GM18502 (cell line): ENCODE measurements around the gene CLCN4.

Source experiments
- ATAC-seq: cut with Tn5 transposase; IDR thresholded peaks from one replicate; pipeline ENCODE4 v1.9.1; 2021; ENCODE audit warnings: mild to moderate bottlenecking; ENCODE audit not compliant: unreplicated experiment, poor library complexity

The CLCN4 gene

DNA sequence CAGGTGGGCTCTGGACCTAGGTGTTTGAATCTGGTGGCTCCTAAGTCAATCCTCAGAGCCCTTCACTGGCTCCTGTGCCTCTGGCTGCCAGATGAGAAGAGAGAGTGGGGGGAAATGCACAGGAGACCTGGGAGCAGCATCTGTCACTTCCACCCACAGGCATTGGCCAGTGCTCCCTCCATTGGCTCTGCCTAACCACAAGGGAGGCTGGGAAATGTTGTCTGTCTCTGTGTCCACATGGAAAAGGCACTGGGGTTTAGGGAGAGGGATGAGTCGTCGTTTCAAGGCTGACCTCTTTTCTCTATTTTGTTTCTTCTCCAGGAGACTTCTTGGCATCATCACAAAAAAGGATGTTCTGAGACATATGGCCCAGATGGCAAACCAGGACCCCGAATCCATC lies 76.4 kb downstream of the CLCN4 start:
- ATAC-seq = no peak

DNA sequence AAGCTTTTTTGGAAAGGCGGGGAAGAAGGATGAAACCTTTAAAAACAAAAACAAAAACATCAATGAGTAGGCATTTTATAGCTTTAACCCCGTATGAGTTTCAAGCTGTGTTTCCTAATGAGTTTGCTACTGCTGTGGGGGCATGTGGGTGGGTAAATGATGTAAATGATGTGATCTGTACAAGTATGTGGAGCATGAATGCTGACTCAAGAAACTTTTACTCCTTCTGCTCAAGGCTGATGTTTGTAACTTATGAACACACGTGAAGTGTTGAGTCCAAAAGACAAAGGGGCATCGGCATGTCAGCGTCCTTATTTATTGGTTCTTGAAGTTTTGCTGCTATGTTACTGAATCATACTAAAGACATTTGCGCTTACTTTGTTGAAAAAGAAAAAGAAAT lies 76.9 kb downstream of the CLCN4 start:
- ATAC-seq = no peak

DNA sequence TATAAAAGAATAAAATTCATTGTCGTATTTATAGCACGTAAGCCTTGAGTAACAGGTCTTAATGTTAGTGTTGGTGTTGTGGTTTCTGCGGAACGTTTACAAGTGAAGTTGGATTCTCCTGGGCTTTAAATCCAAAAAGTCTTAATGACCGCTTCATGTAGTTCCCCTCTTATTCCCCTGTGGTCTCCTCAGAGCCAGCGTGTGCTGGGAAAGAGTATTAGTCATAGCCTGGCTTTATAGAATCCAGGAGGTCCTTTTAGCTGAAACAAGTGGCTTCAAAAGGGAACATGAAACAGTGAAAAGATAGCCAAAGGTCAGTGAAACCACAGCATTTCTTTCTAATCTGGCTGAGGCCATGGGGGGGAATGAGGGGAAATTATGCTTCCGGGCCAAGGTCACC lies 79.1 kb downstream of the CLCN4 start:
- ATAC-seq = no peak

DNA sequence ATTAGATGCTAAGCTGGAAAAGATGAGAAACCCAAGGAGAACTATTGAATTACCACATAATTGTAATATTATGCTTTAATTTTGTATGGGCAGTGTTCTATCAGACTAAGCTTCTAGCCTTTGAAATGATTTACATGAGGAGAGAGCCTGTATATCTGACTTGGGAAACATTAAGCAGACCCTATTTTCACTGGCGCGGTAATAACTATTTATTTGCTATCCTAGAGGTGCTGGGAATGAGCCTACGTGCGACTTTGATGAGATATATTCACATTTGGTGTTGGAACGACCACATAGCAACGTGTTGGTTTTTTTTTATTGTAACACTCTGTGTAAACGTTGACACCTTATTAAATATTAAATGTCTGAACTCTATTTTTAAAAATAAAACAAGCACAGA lies 80.5 kb downstream of the CLCN4 start:
- ATAC-seq = no peak

DNA sequence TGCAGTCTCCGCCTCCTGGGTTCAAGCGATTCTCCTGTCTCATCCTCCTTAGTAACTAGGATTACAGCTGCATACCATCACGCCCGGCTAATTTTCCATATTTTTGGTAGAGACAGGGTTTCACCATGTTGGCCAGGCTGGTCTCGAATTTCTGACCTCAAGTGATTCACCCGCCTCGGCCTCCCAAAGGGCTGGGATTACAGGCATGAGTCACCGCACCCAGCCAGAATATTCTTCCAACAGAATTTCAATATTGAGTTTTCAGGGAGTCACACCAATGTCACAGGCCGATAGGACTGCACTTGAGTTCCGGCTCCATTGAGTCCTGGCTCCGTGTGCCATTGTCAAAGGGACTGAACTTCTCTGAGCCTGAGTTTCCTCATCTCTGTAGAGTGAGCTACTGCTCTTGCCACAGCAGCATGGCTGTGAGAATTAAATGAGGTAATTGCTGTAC lies 82.9 kb downstream of the CLCN4 start:
- ATAC-seq = no peak

DNA sequence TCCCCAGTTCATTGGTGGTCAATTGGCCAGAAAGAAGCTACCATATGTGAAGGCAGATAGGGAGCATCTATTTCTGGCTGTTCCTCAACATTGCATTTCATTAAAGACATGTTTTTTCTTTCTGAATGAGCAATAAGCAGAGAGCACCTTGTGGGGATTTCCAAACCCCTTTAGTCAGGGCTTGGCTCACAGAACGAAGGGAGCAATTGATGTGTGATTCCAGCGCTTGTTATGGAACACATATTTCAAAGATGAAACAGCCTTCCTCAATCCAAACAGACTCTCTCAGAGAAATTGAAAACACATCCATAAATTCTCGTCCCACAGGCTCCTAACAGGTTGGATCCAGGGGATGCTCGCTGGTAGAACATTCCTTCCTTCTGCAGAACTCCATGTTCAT lies 84.1 kb downstream of the CLCN4 start:
- no peak for ATAC-seq

DNA sequence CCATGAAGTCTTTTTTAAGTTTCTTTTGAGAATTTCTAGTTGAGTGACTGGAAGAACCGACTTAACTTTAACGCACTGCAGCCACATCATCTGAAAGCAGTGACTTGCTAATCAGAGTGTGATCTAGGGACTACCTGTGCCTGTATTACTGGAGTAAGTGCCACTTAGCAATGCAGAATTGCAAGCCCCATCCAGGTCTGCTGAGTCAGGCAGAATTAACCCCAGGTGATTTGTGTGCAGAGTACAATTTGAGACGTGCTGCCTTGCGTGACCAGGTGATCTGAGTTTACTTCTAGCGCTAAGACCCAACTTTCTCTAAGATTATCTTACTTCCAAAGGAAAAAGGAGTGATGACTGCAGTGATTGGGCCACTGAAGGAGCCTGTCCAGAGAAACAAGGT lies 85.3 kb downstream of the CLCN4 start:
- no peak for ATAC-seq

DNA sequence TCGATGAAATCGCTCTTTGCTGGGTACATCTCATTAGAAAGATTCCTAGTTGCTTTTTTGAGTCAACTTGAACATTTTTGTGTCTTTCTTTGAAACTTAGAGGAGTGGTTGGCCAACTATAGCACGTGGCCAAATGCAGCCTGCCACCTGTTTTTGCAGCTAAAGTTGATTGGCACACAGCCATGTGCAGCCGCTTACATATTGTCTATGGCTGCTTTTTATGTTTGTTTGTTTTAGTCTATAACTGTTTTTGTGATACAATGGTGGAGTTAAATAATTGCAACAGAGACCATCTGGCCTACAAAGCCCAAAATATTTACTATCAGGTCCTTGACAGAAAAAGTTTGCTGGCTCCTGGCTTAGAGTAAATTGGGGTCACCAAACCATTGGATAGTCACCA lies 86.3 kb downstream of the CLCN4 start:
- no peak for ATAC-seq

DNA sequence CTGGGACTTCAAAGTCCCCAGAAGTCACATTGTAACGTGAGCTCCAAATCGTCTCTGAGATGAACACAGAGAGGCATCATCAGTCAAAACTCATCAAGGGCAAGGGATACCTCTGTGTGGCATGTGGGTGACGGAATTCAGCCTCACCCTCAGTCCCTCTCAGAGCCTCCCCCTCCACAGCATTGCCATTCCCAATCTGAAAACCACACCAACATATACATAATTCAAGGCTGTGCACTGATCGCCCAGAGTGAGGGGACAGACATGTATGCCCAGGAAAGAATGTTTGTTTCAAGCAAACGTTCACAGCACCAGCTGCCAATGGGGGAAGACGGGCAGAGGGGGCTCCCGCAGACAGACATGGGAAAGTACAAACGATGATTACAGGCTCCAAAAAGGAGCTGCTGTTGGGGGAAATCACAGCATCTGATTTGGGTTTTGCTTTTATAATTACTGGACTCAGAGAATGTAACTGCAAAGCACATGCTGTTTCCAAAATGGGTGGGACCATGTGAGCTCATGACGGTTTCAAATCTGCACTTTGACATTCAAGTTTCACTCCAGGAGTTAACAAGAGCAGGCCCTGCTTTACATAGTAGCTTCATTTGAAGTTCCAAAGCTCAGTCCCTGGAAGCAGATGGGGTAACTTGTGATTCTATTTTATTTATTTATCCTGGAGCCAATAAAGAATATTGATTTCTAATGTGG lies 88.3 kb downstream of the CLCN4 start:
- no peak for ATAC-seq

DNA sequence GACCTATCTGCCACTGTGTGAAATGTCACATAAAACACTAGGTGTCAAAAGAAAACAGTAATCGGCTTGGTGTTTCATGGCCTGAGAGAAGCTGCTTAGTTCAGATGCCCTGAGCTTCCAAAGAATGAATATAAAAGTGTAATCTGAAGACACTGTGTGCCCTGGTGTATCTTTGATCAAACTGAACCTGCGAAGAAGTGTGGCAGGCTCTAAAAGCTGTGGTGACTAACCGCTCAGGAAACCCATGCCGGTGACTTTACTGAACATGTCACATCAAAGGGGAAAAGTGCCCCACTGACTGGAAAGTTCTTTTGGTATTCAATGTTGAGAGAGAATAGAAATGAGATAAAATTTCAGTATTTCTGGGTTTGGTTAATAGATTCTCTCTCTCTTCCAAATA lies 89.1 kb downstream of the CLCN4 start:
- no peak for ATAC-seq

DNA sequence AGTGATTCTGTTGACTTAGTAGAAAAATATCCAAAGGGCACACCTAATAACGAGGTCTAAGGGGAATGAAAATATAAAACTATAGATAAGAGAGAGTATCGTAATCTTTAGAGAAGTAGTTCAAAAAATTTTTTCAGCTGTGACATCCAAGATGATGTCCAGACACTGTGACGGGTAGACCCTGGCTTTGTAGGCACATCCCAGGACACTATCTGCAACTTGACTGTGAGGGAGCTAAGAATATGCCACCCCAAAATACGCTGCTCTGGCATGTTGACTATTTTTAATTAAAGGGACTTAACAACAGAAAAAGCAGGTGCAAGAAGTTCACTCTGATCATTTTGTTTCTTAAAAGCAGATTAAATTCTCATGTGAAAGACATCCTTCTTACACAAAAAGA lies 89.5 kb downstream of the CLCN4 start:
- no peak for ATAC-seq

DNA sequence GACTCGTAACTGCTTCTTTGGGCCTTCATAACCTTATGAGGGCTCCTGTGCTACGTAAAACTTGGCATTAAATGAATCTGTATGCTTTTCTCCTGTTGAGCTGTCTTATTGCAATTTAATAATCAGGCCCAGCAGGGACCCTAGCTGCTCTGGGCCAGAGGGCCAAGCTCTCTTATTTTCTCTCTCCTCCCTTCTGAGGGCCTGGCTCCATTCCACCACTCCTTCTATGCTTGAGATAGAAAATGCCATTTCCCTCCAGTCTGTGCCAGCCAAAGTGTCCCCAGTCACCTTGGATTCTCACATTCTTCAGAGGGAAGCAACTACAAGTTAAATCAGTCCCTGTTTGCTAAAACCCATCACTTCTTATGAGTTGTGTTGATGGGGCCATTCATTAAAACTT lies 90.1 kb downstream of the CLCN4 start:
- no peak for ATAC-seq

DNA sequence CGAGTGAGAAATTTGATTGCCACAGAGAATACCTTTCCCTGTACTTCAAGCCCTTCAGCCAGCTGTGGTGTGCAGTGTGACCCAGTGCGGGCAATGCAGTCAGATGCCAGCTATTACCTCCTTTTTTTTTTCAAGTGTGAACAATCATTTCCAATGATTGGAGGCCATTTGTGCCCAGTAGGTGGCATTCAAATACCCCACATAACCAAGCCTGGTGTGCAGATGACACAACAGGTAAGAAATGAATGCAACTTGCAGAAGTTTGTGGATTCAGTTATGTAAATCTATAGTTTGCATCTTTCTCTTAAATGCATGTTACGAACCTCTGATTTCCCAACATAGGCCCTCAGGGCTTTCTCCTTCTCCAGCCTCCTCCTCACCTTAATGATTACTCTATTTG lies 98.0 kb downstream of the CLCN4 start:
- no peak for ATAC-seq

DNA sequence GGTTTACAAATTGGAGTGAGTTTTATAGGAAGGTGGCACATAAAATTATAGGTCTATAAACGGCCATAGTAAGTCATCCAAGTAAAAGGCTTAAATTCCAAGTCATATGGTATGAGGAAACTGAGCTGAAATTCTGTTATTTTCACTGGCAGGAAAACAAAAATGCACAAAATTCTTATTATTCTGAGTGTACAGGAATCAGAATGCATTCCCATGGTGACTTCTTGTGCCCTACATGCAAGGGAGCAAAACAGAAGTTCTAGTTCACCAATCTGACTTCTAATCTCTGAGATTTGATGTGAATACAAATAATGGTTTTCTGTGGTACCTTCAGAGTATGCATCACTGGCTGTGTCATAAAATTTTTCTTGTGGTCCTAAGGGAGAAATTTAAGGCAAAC lies 102.9 kb downstream of the CLCN4 start:
- ATAC-seq = no peak

DNA sequence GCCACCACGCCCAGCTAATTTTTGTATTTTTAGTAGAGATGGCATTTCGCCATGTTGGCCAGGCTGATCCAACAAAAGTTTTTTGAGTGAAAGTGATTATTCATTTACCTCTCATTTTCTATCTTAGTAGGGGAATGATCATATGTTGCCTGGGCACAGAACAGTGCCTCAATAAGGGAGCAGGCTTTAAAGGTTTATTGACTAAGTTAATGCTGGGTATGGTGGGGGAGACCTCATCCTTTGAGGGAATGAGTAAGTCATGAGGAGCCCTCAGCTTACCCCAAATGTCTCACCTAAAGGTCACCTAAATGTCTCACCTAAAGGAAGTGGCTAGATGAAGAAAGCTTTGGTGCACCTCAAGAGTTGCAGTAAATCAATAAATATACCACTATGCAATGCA lies 109.0 kb downstream of the CLCN4 start:
- ATAC-seq = no peak

DNA sequence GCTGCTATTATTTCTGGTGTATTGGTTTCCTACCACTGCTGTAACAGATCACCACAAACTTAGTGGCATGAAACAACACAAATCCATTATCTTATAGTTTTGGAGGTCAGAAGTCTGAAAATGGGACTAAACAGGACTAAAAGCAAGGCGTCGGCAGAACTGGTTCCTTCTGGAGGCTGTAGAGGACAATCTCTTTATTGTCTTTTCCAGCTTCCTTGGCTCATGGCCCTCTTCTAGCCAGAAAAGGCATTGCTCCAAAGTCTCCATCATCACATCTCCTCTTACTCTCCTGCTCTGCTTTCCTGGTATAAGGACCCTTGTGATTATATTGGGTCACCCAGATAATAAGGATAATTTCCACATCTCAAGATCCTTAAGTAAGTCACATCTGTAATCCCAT lies 121.9 kb downstream of the CLCN4 start:
- no peak for ATAC-seq

DNA sequence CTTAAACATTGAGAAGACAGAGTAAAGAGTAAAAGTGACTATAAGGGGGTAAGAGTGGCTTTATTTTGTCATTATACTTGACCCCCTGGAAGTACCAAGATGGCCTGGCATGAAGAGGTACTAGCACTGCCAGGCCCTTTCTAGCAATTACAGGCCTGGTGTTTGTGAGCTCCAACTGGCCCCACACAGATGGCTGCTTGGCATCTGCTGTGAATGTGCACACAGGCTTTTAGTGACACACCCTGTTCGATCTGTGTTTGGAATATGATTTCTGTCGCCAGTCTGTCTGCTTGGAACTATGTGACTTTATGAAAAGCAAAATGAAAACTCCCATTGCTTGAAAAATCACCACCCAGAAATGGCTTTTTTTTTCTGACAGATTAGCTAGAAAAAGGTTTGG lies 123.3 kb downstream of the CLCN4 start:
- ATAC-seq = no peak

DNA sequence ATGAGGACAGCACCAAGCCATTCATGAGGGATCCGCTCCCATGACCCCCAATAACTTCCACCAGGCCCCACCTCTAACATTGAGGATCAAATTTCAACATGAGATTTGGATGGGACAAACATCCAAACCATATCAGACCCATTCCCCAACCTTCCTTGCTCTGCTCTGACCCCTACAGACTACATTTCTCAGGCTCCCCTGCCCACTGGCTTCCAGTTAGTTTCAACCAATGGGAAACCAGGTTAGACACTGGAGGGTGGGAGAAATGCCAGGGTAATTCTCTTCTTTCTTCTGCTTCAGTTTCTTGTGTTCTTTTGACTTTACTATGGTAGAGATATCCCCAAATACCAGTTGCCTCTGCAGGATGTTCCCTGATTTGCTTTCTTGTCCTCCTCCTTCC lies 125.7 kb downstream of the CLCN4 start:
- no peak for ATAC-seq

DNA sequence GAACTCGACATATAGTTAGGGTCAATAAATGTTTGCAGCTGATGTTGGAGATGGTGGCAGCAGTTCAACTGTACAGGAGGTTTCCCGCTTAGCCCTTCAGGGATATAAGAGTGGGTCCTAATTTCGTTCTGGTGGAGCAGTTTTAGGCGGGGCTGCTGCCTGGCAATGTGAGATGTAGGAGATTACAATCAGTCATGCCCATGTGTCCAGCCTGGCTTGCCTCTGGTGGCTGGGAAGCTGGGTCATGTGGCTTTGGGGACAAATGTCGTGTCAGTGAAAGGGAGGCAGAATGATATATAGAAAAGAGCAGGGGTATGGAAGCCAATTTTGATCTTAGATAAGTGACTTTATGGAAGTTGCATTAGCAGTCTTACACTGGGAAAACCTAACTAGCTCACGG lies 129.4 kb downstream of the CLCN4 start:
- ATAC-seq = no peak
